Effector memory CD8-positive, alpha-beta T cell (primary cell): ENCODE data around the gene PCNX2.

Experiments used
- ATAC-seq: fragments of 150-1000 bp; cut with Tn5 transposase; replicated peaks from 2 replicates; pipeline ENCODE4 v1.10.0; 2021; ENCODE audit warnings: mild to moderate bottlenecking, moderate library complexity
- DNase-seq, 3 experiments: peaks; one replicate each; pipeline ENCODE4 v3.0.0; 2021
- H3K27ac Mint-ChIP-seq, 2 donors: one replicate each; pipeline ENCODE4 v1.8.0; 2022; ENCODE audit warnings: mild to moderate bottlenecking in 2 of 2, mixed read lengths in 2 of 2, moderate library complexity in 2 of 2
- H3K27me3 Mint-ChIP-seq, 2 donors: one replicate each; pipeline ENCODE4 v1.8.0; 2022; ENCODE audit warnings: mixed read lengths in 2 of 2
- H3K36me3 Mint-ChIP-seq: one replicate; pipeline ENCODE4 v1.8.0; 2022; ENCODE audit warnings: mild to moderate bottlenecking, moderate library complexity, mixed read lengths; ENCODE audit not compliant: insufficient read depth
- H3K4me1 Mint-ChIP-seq, 2 donors: one replicate each; pipeline ENCODE4 v1.8.0; 2022; ENCODE audit warnings: low read depth in 2 of 2, mixed read lengths in 2 of 2
- H3K4me3 Mint-ChIP-seq, 2 donors: one replicate each; pipeline ENCODE4 v1.8.0; 2022; ENCODE audit warnings: mild to moderate bottlenecking in 2 of 2, mixed read lengths in 2 of 2, moderate library complexity in 2 of 2
- H3K9me3 Mint-ChIP-seq, 2 donors: one replicate each; pipeline ENCODE4 v1.8.0; 2022; ENCODE audit warnings: mixed read lengths in 2 of 2

PCNX2 gene

GRCh38 chr1:232998138-232998537 lies 297.4 kb downstream of the PCNX2 start:
- H3K9me3 Mint-ChIP-seq = no peaks in the 10 kb centered on the region
- no peak overlapping the region for H3K27ac Mint-ChIP-seq
- no peak overlapping the region for H3K4me3 Mint-ChIP-seq
- no peak for DNase-seq
- ATAC-seq = no peak
- no peaks in the 10 kb centered on the region for H3K27me3 Mint-ChIP-seq
- no peaks in the 10 kb centered on the region for H3K4me1 Mint-ChIP-seq
- H3K36me3 Mint-ChIP-seq = peaks cover 42% of the 10 kb centered on the region

GRCh38 chr1:232996143-232996542 lies 299.4 kb downstream of the PCNX2 start:
- no peaks in the 10 kb centered on the region for H3K9me3 Mint-ChIP-seq
- H3K27ac Mint-ChIP-seq = no peak overlapping the region
- peaks cover 0 to 4% of the 10 kb centered on the region in 2 donors for H3K4me1 Mint-ChIP-seq
- peaks cover 42% of the 10 kb centered on the region for H3K36me3 Mint-ChIP-seq
- ATAC-seq (no peak), DNase-seq (no peak)
- no peaks in the 10 kb centered on the region for H3K27me3 Mint-ChIP-seq
- no peak overlapping the region for H3K4me3 Mint-ChIP-seq

GRCh38 chr1:232995189-232995588 lies 300.3 kb downstream of the PCNX2 start:
- Mint-ChIP-seq H3K4me3 (no peak overlapping the region), H3K27me3 (no peaks in the 10 kb centered on the region), H3K4me1 (peaks cover 0 to 4% of the 10 kb centered on the region in 2 donors), H3K9me3 (no peaks in the 10 kb centered on the region), H3K27ac (no peak overlapping the region), H3K36me3 (peaks cover 36% of the 10 kb centered on the region)
- ATAC-seq (no peak), DNase-seq (no peak)

- Mint-ChIP-seq H3K9me3 (no peaks in the 10 kb centered on the region), H3K36me3 (peaks cover 22% of the 10 kb centered on the region)
- no peak for ATAC-seq
Measured at GRCh38 chr1:232993555-232993954, 302.0 kb downstream of the PCNX2 start.

DNA sequence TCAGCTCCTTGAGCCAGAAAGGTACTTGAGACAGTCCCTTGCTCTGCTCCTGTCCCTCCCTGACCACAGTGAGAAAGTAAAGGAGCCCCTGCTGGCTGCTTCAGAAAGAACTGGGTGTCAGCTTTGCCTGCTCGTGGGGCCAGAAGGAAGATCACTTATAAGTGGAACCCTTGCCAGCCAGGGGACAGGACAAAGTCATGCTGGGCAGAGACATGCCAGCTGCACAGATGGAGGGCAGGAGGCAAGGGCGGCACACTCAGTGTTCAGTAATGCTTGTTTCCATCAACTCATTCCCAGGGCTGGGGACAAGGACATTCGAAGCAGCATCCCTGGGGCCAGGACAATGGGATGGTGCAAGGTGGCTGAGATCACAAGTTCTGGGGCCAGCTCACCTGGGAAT lies 303.3 kb downstream of the PCNX2 start:
- DNase-seq (no peak), ATAC-seq (no peak)
- peaks cover 17% of the 10 kb centered on the region for H3K36me3 Mint-ChIP-seq
- H3K9me3 Mint-ChIP-seq = no peaks in the 10 kb centered on the region
- H3K27me3 Mint-ChIP-seq = no peaks in the 10 kb centered on the region
- H3K4me1 Mint-ChIP-seq = peaks cover 0 to 4% of the 10 kb centered on the region in 2 donors
- no peak overlapping the region for H3K4me3 Mint-ChIP-seq
- H3K27ac Mint-ChIP-seq = peak overlapping the region; percentile 65 to 78

More at GRCh38 chr1:232993555-232993954, 302.0 kb downstream of the PCNX2 start:
- DNase-seq = no peak
- Mint-ChIP-seq H3K4me1 (peaks cover 0 to 4% of the 10 kb centered on the region in 2 donors), H3K27me3 (no peaks in the 10 kb centered on the region), H3K4me3 (no peak overlapping the region), H3K27ac (no peak overlapping the region)

- DNase-seq = no peak
- Mint-ChIP-seq H3K27me3 (no peaks in the 10 kb centered on the region), H3K4me3 (no peak overlapping the region), H3K9me3 (no peaks in the 10 kb centered on the region), H3K36me3 (peaks cover 17% of the 10 kb centered on the region), H3K27ac (peak overlapping the region; percentile 78 to 84), H3K4me1 (peaks cover 0 to 4% of the 10 kb centered on the region in 2 donors)
- ATAC-seq = no peak
Measured at GRCh38 chr1:232991238-232991637, 304.3 kb downstream of the PCNX2 start.

DNA sequence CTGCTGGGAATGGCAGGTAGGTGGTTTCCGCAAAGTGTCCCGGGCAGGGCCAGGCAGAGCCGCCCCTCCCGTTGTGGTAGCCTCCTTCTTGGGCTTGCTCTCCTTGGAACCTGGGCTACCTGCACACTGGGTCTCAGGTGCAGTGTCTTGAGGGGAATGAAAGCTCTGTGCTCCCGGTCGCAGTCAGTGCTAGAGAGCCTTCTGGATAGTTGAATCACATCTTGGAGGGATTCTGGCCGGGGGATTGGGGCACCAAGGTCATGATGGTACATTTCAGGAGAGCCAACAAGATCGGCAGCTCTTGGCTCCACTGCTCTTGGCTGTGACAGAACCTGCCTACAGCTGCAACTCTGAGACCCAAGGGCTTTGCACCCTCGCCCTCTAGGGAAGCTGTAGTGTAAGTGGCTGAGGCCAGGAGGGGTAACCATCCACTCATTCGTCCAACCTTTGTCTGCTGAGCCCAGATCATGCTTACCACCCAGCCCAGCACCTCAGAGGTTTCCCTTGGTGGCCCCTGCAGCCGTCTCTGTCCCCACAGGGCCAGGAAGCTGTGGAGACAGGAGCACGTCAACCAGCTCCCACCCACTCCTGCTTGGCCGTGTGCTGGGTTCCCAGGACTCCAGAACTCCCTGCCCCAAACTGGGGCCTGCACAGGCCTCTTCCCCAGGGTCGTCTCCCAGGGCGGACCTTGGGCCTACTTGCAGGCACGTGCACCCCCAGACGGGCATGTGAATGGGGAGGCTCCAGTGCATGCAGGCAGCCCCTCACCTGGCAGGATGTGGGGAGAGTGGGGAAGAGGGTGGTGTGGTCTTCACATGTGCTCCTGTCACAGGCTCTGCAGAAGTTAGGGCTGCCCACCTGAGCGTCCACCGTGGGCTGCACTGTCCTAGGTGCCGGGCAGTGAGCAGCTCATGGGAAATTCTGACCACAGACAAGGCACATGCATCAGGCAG lies 305.1 kb downstream of the PCNX2 start:
- no peaks in the 10 kb centered on the region for H3K27me3 Mint-ChIP-seq
- peak overlapping the region in 1 of 2 donors; percentile 84 for H3K27ac Mint-ChIP-seq
- H3K9me3 Mint-ChIP-seq = no peaks in the 10 kb centered on the region
- no peak for DNase-seq
- peaks cover 17% of the 10 kb centered on the region for H3K36me3 Mint-ChIP-seq
- no peak overlapping the region for H3K4me3 Mint-ChIP-seq
- peaks cover 0 to 4% of the 10 kb centered on the region in 2 donors for H3K4me1 Mint-ChIP-seq
- ATAC-seq = no peak

DNA sequence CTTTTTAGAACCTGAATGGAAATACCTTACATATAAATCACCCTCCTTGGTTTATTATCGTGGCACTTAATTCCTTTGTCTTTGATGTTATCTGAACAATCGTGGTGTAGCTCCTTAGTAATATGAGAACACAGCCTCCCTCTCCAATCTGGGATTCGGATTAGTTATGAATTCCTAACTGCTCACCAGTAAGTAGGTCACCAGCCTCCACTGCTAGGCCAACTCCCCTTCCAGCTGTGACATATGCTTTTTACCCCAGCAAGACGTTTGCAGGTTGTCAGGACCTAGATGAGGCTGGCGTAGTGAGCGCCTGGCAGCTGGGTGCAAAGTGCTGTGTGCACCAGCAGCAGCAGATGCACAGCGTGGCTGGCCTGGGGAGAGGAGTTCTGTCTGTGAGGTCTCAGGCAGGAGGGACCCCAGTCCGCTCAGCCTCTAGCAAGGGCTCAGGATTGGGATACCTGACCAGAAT lies 306.9 kb downstream of the PCNX2 start:
- no peak for DNase-seq
- no peak overlapping the region for H3K27ac Mint-ChIP-seq

DNA sequence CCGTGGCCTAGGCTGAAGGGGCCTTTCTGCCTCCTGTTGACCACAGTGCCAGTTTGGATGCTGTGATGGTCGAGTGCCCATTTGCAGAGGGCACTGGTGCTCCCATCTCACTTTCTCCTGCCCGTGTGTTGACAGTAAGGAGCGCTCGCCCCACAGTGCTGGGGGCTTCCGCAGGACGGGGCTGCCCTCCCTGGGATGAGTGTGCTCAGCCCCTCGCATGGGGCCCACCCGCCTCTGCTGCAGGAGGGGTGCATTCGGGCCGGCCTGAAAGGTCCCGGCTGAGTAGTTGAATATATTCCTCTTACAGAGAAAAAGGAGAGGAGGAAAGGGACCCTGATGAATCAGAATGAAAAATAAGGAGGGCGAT lies 307.8 kb downstream of the PCNX2 start:
- no peak overlapping the region for H3K4me3 Mint-ChIP-seq
- H3K27ac Mint-ChIP-seq = no peak overlapping the region
- peaks cover 0 to 4% of the 10 kb centered on the region in 2 donors for H3K4me1 Mint-ChIP-seq
- DNase-seq (no peak), ATAC-seq (no peak)
- H3K9me3 Mint-ChIP-seq = no peaks in the 10 kb centered on the region
- H3K27me3 Mint-ChIP-seq = no peaks in the 10 kb centered on the region
- peaks cover 8% of the 10 kb centered on the region for H3K36me3 Mint-ChIP-seq

More for the DNA sequence above, 306.9 kb downstream of the PCNX2 start:
- Mint-ChIP-seq H3K36me3 (peaks cover 12% of the 10 kb centered on the region), H3K4me1 (peaks cover 0 to 4% of the 10 kb centered on the region in 2 donors), H3K4me3 (no peak overlapping the region), H3K9me3 (no peaks in the 10 kb centered on the region), H3K27me3 (no peaks in the 10 kb centered on the region)
- ATAC-seq = no peak

GRCh38 chr1:232987046-232987773 lies 308.3 kb downstream of the PCNX2 start:
- peaks cover 8% of the 10 kb centered on the region for H3K36me3 Mint-ChIP-seq
- H3K4me3 Mint-ChIP-seq = no peak overlapping the region
- peaks cover 2 to 4% of the 10 kb centered on the region in 2 donors for H3K4me1 Mint-ChIP-seq
- DNase-seq = no peak
- no peaks in the 10 kb centered on the region for H3K9me3 Mint-ChIP-seq
- ATAC-seq = no peak
- H3K27ac Mint-ChIP-seq = peak overlapping the region in 1 of 2 donors; percentile 66
- no peaks in the 10 kb centered on the region for H3K27me3 Mint-ChIP-seq

DNA sequence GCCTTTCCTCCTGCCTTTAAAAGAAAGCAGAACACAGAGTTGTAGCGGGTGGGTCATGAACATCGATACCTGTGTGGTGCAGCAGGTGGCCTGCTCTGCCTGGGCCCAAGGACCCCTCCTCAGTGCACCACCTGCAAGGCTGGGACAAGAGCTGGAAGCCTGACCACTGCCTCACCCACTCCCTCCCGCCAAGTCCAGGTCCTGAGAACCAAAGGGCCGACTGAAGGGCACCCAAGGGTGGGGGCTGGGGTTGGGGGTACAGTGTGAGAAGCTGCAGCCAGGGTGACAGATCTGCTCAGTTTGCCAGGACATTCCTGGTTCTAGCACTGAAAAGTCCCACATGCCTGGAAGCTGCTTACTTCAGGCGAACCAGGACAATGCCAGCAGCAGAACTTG lies 309.0 kb downstream of the PCNX2 start:
- Mint-ChIP-seq H3K4me3 (no peak overlapping the region), H3K9me3 (no peaks in the 10 kb centered on the region), H3K27ac (peak overlapping the region in 1 of 2 donors; percentile 66), H3K27me3 (no peaks in the 10 kb centered on the region), H3K4me1 (peaks cover 0 to 2% of the 10 kb centered on the region in 2 donors), H3K36me3 (peaks cover 8% of the 10 kb centered on the region)
- no peak for DNase-seq
- no peak for ATAC-seq

DNA sequence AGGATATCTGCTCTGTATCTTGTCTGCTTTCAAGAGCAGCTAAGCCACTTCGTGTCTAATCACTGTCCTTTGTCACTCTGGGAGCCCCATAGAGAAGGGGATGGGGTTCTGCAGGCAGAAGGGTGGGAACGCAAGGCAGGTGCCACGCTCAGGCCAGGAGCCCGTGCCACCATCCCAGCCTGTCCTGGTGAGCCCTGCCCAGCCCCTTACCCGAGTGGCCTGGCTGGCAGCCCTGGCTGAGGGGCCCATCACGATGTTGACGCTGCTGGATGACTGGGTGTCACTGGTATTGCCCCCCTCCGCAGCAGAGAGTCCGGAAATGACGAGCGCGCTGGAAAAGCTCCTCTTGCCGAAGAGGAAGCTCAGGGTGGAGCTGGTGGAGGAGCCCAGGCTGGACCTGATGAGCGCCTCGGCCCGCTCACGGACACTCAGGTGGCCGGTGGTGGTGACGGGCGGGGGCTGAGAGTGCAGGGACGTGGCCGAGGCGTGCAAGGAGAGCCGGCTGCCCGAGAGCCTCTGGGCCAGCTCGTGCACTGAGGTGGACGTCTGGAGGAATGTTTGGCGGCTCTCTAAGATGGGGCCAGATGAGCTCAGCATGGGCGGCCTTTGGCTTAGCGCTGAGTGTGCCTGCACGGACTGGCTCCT lies 309.5 kb downstream of the PCNX2 start:
- H3K4me3 Mint-ChIP-seq = no peak overlapping the region
- H3K27ac Mint-ChIP-seq = no peak overlapping the region
- no peaks in the 10 kb centered on the region for H3K9me3 Mint-ChIP-seq
- H3K4me1 Mint-ChIP-seq = peaks cover 0 to 2% of the 10 kb centered on the region in 2 donors
- ATAC-seq (no peak), DNase-seq (no peak)
- H3K36me3 Mint-ChIP-seq = peaks cover 8% of the 10 kb centered on the region
- no peaks in the 10 kb centered on the region for H3K27me3 Mint-ChIP-seq
